ENCODE results near the gene PLBD1.

The PLBD1 gene

DNA sequence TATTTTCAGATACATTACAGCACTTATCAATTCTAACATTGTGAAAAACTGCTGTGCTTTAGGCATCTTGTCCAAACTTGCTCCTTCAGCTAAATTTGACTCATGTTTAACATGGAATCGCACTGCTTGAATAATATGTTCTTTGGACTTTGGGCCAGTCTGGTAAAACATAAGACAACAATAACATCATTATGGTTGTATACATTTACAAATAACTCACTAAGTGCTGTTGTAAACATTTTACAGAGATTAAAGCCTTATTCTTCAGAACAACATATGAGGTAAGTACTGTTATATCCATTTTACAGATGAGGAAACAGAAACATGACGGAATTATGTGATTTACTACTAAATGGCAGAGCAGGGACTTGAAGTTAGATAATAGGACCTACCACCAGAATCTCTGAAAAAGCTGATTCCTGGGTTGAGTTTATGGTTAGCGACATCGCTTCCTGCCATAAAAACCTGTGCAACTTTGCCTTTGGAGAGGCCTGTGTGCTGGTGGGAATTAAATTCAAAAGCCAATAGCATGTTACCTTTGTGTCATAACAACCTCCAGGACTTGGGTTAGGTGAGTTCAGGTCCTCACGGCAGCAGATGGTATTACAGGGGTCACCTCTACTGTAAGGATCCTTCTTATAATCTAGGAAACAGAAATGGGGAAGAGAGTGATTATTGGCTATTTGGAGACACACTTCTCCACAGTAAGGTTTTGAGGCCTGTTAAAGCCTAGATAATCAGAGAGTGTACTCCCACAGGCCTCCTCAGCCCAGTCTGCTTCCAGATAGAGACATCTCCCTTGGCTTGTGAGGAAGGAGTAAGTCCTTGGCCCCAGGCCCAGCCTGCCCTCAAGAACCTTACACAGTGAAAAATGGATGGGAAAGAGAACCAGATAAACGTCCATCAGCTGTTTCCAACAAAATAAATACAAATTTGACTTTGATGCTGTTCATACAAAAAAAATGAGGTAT, 61.8 kb downstream of the PLBD1 start:
- DNase-seq (ENCODE audit: low read depth) = no peak

DNA sequence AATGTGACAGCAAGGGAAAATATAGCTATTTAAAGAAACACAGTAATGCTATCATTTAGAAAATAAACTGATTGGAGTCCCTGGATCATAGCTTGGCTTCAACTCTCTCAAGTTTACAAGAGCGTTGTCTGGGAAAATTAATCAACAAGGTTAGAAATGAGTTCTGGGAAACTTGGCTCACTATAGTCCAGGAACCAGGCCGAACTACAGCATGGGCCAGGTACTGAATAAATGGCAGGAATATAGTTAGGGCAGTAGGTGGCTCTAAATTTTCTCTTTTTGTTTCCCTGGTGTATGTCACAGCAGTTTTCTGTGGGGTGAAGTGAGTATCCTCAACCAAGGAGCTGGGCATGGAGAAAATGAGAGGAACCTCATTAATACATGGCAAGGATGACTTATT, 72.4 kb downstream of the PLBD1 start:
- no peak for DNase-seq (ENCODE audit: low read depth)

GRCh38 chr12:14482886-14483285, 84.8 kb downstream of the PLBD1 start:
- DNase-seq (ENCODE audit: low read depth) = no peak

- no peak for DNase-seq (ENCODE audit: low read depth)
Measured at GRCh38 chr12:14482361-14482760, 85.3 kb downstream of the PLBD1 start.

GRCh38 chr12:14481201-14481600, 86.5 kb downstream of the PLBD1 start:
- no peak for DNase-seq (ENCODE audit: low read depth)

DNA sequence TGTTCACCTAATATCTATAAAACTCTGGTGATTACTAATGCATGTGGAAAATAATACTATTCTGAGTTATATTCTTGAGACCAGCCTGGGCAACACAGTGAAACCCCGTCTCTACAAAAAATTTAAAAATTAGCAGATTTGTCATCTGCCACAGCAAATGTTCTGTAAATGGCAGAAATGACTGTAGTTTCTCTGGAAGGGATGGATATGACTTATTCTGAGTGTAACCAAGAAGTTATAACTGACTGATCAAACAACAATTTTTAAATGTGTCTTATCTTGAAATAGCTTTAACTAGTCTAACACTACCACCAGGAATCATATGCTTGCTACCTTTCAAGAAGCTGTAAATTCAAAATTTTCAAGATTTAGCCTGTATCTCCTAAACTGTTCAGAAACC, 88.7 kb downstream of the PLBD1 start:
- no peak for DNase-seq (ENCODE audit: low read depth)

- no peak for DNase-seq (ENCODE audit: low read depth)
Measured at GRCh38 chr12:14473707-14474287, 93.9 kb downstream of the PLBD1 start.

DNA sequence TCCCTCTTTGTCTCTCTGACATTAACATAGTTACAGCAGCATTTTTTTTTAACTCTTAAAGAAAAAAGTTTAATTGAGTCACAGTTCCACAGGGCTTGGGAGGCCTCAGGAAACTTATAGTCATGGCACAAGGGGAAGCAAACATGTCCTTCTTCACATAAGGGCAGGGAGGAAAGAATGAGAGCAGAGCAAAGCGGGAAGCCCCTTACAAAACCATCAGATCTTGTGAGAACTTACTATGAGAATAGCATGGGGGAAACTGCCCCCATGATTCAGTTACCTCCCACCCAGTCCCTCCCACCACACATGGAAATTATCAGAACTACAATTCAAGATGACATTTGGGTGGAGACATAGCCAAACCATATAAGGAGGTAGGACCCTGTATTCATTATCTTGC, 96.2 kb downstream of the PLBD1 start:
- no peak for DNase-seq (ENCODE audit: low read depth)

GRCh38 chr12:14460212-14460841, 107.4 kb downstream of the PLBD1 start:
- no peak for DNase-seq (ENCODE audit: low read depth)

- DNase-seq (ENCODE audit: low read depth) = no peak
Measured at GRCh38 chr12:14454098-14454907, 113.4 kb downstream of the PLBD1 start.

Data from stimulated activated CD8-positive, alpha-beta memory T cell treated with anti-CD3 and anti-CD28 coated beads, Interleukin-4, amount 100 ng/mL, for 24 hours (primary cell).